WTC11 (cell line): ENCODE measurements around the gene SLC8A2.

ENCODE experiments used
- AFF4 ChIP-seq: sonication (generic); formaldehyde crosslinking; IDR thresholded peaks from 2 replicates; pipeline ENCODE4 v1.8.1; 2023; ENCODE audit warnings: mild to moderate bottlenecking, missing genetic modification reagents, borderline replicate concordance
- ATF3 ChIP-seq: sonication (generic); formaldehyde crosslinking; conservative IDR thresholded peaks from 2 replicates; pipeline ENCODE4 v1.8.1; 2022; ENCODE audit warnings: mild to moderate bottlenecking, missing genetic modification reagents
- CTCF ChIP-seq: fragments of 200-600 bp; IDR thresholded peaks from 2 replicates; pipeline ENCODE4 v1.8.0; 2022; ENCODE audit warnings: antibody characterized with exemption
- MAX ChIP-seq: sonication (generic); formaldehyde crosslinking; IDR thresholded peaks from 2 replicates; pipeline ENCODE4 v1.8.0; 2022; ENCODE audit warnings: mild to moderate bottlenecking, missing genetic modification reagents
- NR3C1 ChIP-seq: sonication (generic); formaldehyde crosslinking; conservative IDR thresholded peaks from 2 replicates; pipeline ENCODE4 v1.8.1; 2023; ENCODE audit warnings: low read depth, mild to moderate bottlenecking, missing genetic modification reagents
- USF2 ChIP-seq: sonication (generic); formaldehyde crosslinking; IDR thresholded peaks from 2 replicates; pipeline ENCODE4 v1.8.1; 2023; ENCODE audit warnings: mild to moderate bottlenecking, missing genetic modification reagents, moderate library complexity

GRCh38 chr19:47503130-47503825 lies 31.6 kb upstream of the SLC8A2 start:
- no peak for TF ChIP-seq MAX (CRISPR knock-in tag)
- TF ChIP-seq CTCF: no peak
- TF ChIP-seq NR3C1 (CRISPR knock-in tag): no peak
- TF ChIP-seq AFF4 (CRISPR knock-in tag): no peak
- TF ChIP-seq USF2 (CRISPR knock-in tag): no peak
- no peak for TF ChIP-seq ATF3
